GM13976 (cell line): ENCODE measurements around the gene NUBP2.

Experiments
- DNase-seq: peaks from one replicate; pipeline ENCODE4 v3.0.0; 2012; ENCODE audit warnings: low spot score
- CTCF ChIP-seq: IDR thresholded peaks from 2 replicates; pipeline ENCODE4 v1.5.1; 2012; ENCODE audit warnings: borderline replicate concordance, mild to moderate bottlenecking; ENCODE audit not compliant: insufficient read depth; ENCODE audit errors: extremely low read depth, missing control alignments, control extremely low read depth
- in situ Hi-C: fragments of 300-500 bp; cut with MboI; formaldehyde crosslinking; loops from one replicate; pipeline ENCODE4 v1.12.0; 2022; ENCODE audit warnings: low sequenced_read_pairs, mixed read lengths, inconsistent platforms; ENCODE audit not compliant: unreplicated experiment

Gene NUBP2

GRCh38 chr16:1776991-1777374 lies 5.8 kb upstream of the NUBP2 start:
- no peak for DNase-seq
- in situ Hi-C loops: no loop called here
- no peak for TF ChIP-seq CTCF

- DNase-seq: no peak
- in situ Hi-C loops: no loop called here
- no peak for TF ChIP-seq CTCF
Observed at GRCh38 chr16:1777375-1778199, 5.2 kb upstream of the NUBP2 start.

GRCh38 chr16:1778200-1779179 lies 4.3 kb upstream of the NUBP2 start:
- in situ Hi-C loops: no loop called here
- DNase-seq: no peak

GRCh38 chr16:1779234-1779701 lies 3.5 kb upstream of the NUBP2 start:
- DNase-seq: no peak
- in situ Hi-C loops: no loop called here
- TF ChIP-seq CTCF: no peak

More at GRCh38 chr16:1778200-1779179, 4.3 kb upstream of the NUBP2 start:
- no peak for TF ChIP-seq CTCF

- in situ Hi-C loops: no loop called here
- no peak for TF ChIP-seq CTCF
- no peak for DNase-seq
Observed at GRCh38 chr16:1779741-1780676, 2.8 kb upstream of the NUBP2 start.
